ENCODE measurements around the gene HELZ2.

DNA sequence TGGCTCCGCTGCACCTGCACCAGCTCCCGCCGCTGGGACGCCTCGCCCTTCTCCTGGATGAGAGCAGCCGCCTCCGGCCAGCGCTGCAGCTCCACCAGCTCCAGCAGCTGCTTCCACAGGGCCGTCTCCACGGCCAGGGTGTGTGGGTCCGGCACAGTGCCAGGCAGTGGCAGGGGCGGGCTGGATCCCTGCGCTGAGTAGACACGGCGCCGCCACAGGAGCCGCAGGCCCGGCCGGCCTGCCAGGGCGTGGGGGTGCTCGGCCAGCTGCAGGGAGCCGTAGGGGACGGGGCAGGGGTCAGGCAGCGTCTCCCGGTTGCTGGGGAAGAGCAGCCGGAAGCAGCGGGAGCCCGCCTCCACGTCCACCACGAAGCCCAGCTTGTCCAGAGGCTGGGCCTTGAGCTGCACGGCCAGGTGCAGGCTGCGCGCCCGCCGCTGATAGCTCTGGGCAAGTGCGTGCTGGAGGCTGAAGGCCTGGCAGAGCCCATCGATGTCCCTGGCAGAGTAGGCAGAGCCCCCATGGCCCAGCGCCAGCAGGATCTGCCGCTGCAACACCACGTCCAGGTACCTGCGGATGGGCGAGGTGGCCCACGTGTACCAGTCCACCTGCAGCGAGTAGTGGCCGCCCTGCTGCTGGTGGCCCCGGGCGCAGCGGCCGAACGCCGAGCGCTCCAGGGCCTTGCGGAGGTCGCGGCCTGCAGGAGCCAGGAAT lies 10.7 kb downstream of the HELZ2 start:
- TF ChIP-seq CTCF (conservative IDR thresholded peaks at IDR 0.05 in 1 of 2, IDR thresholded peaks at IDR 0.05 in 1 of 2; ENCODE audit: low read depth in 1 of 2, low read length in 2 of 2) (no peak), EZH2 (IDR thresholded peaks at IDR 0.05; ENCODE audit: low read length, missing control alignments) (no peak)

All from fibroblast of lung (primary cell).